Measurements from ENCODE around the gene APLP2. TPM values are rescaled to one million over a fixed set of nuclear protein-coding genes. Genes with fewer than 3 reads are reported as not detected.

APLP2 gene
- total RNA-seq, 1 experiment from 2014 or later, result 345 TPM

DNA sequence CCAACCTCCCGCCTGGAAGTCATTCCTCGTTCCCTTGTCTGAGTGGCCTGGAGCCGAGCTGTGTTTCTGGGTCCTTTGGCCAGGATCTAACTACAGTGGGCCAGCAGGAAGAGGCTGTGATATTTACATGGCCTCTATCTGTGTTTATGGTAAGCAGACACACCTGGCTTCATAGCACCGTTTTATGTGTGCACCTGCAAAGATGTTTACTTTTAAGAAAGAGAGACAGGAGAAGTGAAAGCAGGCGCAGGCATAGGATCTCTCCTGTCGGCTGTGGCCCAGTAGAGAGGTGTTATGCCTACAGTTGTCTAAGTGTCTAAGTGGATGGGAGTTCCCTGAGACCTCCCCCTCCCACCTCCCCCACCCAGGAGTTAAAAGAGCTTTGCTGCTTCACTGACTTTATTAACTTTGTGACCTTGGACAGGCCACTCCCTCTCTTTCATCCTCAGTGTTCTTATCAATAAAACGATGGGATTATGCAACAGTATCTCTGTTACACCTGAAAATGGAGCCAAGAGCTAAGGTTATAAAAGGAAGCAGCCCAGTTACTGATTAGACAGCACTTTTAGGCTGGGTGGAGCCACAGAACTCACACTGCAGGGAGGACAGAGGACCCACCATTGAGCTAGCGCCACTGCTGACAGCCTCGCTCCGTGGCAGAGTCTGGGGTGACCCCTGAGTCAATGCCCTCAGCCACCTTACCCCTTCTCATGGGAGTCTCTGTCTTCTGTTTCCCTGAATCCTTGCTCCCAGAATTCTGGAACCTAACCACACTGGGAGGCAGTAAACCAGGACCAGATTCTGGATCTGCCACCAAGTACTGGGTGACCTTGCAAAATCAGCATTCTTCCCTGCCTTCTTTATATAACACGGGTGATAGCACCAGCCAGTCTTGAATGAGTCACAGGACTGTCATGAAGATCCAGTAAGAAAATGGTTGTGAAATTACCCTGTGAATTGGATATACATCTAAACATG lies 111.9 kb downstream of the APLP2 start (continued):
- TF ChIP-seq, protein P1, sequence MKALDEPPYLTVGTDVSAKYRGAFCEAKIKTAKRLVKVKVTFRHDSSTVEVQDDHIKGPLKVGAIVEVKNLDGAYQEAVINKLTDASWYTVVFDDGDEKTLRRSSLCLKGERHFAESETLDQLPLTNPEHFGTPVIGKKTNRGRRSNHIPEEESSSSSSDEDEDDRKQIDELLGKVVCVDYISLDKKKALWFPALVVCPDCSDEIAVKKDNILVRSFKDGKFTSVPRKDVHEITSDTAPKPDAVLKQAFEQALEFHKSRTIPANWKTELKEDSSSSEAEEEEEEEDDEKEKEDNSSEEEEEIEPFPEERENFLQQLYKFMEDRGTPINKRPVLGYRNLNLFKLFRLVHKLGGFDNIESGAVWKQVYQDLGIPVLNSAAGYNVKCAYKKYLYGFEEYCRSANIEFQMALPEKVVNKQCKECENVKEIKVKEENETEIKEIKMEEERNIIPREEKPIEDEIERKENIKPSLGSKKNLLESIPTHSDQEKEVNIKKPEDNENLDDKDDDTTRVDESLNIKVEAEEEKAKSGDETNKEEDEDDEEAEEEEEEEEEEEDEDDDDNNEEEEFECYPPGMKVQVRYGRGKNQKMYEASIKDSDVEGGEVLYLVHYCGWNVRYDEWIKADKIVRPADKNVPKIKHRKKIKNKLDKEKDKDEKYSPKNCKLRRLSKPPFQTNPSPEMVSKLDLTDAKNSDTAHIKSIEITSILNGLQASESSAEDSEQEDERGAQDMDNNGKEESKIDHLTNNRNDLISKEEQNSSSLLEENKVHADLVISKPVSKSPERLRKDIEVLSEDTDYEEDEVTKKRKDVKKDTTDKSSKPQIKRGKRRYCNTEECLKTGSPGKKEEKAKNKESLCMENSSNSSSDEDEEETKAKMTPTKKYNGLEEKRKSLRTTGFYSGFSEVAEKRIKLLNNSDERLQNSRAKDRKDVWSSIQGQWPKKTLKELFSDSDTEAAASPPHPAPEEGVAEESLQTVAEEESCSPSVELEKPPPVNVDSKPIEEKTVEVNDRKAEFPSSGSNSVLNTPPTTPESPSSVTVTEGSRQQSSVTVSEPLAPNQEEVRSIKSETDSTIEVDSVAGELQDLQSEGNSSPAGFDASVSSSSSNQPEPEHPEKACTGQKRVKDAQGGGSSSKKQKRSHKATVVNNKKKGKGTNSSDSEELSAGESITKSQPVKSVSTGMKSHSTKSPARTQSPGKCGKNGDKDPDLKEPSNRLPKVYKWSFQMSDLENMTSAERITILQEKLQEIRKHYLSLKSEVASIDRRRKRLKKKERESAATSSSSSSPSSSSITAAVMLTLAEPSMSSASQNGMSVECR (CRISPR knock-in tag; IDR thresholded peaks at IDR 0.05; ENCODE audit: borderline replicate concordance), result no peak
- no peak for TF ChIP-seq MXD4 (CRISPR knock-in tag; IDR thresholded peaks at IDR 0.05; ENCODE audit: borderline replicate concordance)

GRCh38 chr11:130183878-130184610 lies 114.3 kb downstream of the APLP2 start:
- TF ChIP-seq USF1 (CRISPR knock-in tag; IDR thresholded peaks at IDR 0.05) (no peak), TEAD4 (CRISPR knock-in tag; IDR thresholded peaks at IDR 0.05) (no peak), FOXP1 (CRISPR knock-in tag; IDR thresholded peaks at IDR 0.05; ENCODE audit: borderline replicate concordance) (no peak), PRRX2 (CRISPR knock-in tag; IDR thresholded peaks at IDR 0.05) (no peak)
- ChIA-PET POLR2A (interaction anchor here (0.7 kb wide), 1 partner anchor 199 kb away, joined by 3 read pairs; no protein-coding TSS in a partner anchor), CTCF (interaction anchor here (0.6 to 1.9 kb wide), 4 partner anchors 29 to 732 kb away, joined by 3 to 6 read pairs (median 4); partner anchors contain the start of gene SNX19)
- ATAC-seq (no peak), DNase-seq (ENCODE audit: low spot score) (no peak)
- Mint-ChIP-seq H3K9me3 (no peaks in the 10 kb centered on the region), H3K27me3 (ENCODE audit: low read depth) (no peaks in the 10 kb centered on the region), H3K27ac (no peak overlapping the region), H3K36me3 (no peaks in the 10 kb centered on the region), H3K4me1 (peaks cover 13% of the 10 kb centered on the region), H3K4me3 (no peak overlapping the region)

DNA sequence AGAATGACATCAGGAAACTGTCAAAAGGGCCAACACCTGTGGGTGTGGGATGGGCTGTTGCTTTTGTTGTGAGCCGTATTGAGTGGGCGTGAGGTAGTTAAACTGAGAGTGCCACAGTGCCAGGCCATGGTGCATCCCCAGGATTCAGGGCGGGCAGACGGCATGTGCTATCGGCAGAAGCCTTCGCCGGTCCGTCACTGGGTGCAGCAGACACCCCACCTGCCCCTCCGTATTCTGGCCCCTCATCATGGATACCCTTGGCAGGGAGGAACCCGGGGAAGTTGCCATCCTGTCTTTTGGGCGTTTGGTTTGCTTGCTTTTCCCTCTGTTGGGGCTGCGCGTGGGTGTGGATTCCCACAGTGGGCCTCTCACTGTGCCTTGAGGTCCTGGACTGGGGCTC lies 117.4 kb downstream of the APLP2 start:
- TF ChIP-seq RORB (CRISPR knock-in tag; IDR thresholded peaks at IDR 0.05), result no peak
- TF ChIP-seq, protein P2, sequence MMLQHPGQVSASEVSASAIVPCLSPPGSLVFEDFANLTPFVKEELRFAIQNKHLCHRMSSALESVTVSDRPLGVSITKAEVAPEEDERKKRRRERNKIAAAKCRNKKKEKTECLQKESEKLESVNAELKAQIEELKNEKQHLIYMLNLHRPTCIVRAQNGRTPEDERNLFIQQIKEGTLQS (CRISPR knock-in tag; conservative IDR thresholded peaks at IDR 0.05), result no peak
- Mint-ChIP-seq H3K4me3 (no peak overlapping the region), H3K27me3 (ENCODE audit: low read depth) (no peaks in the 10 kb centered on the region), H3K9me3 (no peaks in the 10 kb centered on the region), H3K4me1 (peaks cover 7% of the 10 kb centered on the region), H3K36me3 (no peaks in the 10 kb centered on the region), H3K27ac (no peak overlapping the region)
- POLR2A ChIA-PET, result no interaction called here
- no peak for DNase-seq (ENCODE audit: low spot score)
- no peak for ATAC-seq
- CTCF ChIA-PET, result no interaction called here

- CTCF ChIA-PET, result no interaction called here
- no peaks in the 10 kb centered on the region for H3K36me3 Mint-ChIP-seq
- H3K4me1 Mint-ChIP-seq, result peaks cover 7% of the 10 kb centered on the region
- ATAC-seq, result no peak
- DNase-seq (ENCODE audit: low spot score), result no peak
- H3K4me3 Mint-ChIP-seq, result no peak overlapping the region
- no peak overlapping the region for H3K27ac Mint-ChIP-seq
- POLR2A ChIA-PET, result no interaction called here
- H3K27me3 Mint-ChIP-seq (ENCODE audit: low read depth), result no peaks in the 10 kb centered on the region
- H3K9me3 Mint-ChIP-seq, result no peaks in the 10 kb centered on the region
- TF ChIP-seq ATF1 (CRISPR knock-in tag; IDR thresholded peaks at IDR 0.05) (no peak), IRF1 (CRISPR knock-in tag; IDR thresholded peaks at IDR 0.05) (no peak), TEAD1 (CRISPR knock-in tag; IDR thresholded peaks at IDR 0.05) (no peak), CDX4 (CRISPR knock-in tag; IDR thresholded peaks at IDR 0.05; ENCODE audit: borderline replicate concordance) (no peak), KAT7 (CRISPR knock-in tag; IDR thresholded peaks at IDR 0.05; ENCODE audit: borderline replicate concordance) (no peak), SP1 (CRISPR knock-in tag; conservative IDR thresholded peaks at IDR 0.05) (no peak), JAZF1 (CRISPR knock-in tag; IDR thresholded peaks at IDR 0.05) (no peak), TCF7 (CRISPR knock-in tag; IDR thresholded peaks at IDR 0.05; ENCODE audit: low read depth) (no peak)
- TF ChIP-seq, protein P3, sequence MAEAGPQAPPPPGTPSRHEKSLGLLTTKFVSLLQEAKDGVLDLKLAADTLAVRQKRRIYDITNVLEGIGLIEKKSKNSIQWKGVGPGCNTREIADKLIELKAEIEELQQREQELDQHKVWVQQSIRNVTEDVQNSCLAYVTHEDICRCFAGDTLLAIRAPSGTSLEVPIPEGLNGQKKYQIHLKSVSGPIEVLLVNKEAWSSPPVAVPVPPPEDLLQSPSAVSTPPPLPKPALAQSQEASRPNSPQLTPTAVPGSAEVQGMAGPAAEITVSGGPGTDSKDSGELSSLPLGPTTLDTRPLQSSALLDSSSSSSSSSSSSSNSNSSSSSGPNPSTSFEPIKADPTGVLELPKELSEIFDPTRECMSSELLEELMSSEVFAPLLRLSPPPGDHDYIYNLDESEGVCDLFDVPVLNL (CRISPR knock-in tag; IDR thresholded peaks at IDR 0.05; ENCODE audit: borderline replicate concordance, low read depth), result no peak
Measured at GRCh38 chr11:130188047-130188446, 118.4 kb downstream of the APLP2 start.

Measured in WTC11 (cell line).